ENCODE measurements around the gene FLG2. TPM values are rescaled to one million over a fixed set of nuclear protein-coding genes. Genes with fewer than 3 reads are reported as not detected.

FLG2 gene
- total and polyA plus RNA-seq, 2 of the 4 experiments (the other 2 are of a cell fraction) = 0.02 TPM; not detected in 1

DNA sequence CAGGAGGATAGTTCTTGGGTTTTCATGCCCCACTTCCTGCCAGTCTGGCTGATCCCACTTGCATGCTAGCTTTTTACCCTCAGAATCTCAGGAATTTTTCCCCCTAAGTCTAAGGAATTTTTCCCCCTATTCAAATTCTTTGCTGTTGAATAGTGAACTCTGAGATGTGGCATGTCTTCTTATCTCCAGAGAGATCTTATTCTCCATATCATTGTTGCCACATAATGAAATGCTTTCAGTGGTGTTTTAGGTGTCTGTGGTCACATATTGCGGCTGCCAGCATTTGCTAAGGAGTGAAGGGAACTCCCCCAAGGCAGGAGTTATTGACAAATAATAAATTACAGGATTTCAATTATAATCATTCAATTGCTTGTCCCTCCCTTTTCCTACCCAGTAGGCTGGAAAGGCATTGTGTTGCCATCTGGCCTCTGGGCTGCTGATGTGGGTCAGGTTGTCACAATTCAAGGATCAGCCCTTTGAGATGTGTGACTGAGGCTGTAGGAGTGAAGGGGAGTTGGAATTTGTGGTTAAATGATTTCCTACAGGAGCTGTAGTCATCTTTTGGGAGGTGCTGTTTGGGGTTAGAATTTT is 30.9 kb downstream of the FLG2 start:
- Histone ChIP-seq H3K4ac (ENCODE audit: low read depth, low read length) (no peak overlapping the region), H2AK5ac (ENCODE audit: low read depth, low read length) (no peak overlapping the region), H3K23ac (ENCODE audit: low read depth, low read length) (no peak overlapping the region), H3K4me3 (ENCODE audit: insufficient read depth, low read depth, low read length) (no peak overlapping the region), H3K18ac (ENCODE audit: low read depth, low read length) (no peak overlapping the region), H2BK15ac (ENCODE audit: low read depth, low read length) (no peak overlapping the region), H4K91ac (ENCODE audit: insufficient read depth, low read depth, low read length) (no peak overlapping the region), H3K56ac (ENCODE audit: extremely low read depth, insufficient read depth, low read length) (no peak overlapping the region), H4K20me1 (ENCODE audit: insufficient read depth, low read length) (no peaks in the 10 kb centered on the region), H4K8ac (ENCODE audit: low read depth in 2 of 2, low read length in 2 of 2) (no peak overlapping the region), H2BK20ac (ENCODE audit: low read depth, low read length) (no peak overlapping the region), H4K5ac (ENCODE audit: low read depth, low read length) (no peak overlapping the region), H3K9ac (ENCODE audit: low read depth, low read length) (no peak overlapping the region), H3K36me3 (ENCODE audit: control insufficient read depth, insufficient read depth, low read length) (no peaks in the 10 kb centered on the region), H3K79me1 (ENCODE audit: low read depth in 1 of 2, low read length in 2 of 2) (no peaks in the 10 kb centered on the region), H3K9me1 (ENCODE audit: insufficient read depth, low read length) (no peaks in the 10 kb centered on the region), H2BK5ac (ENCODE audit: low read depth, low read length, poor library complexity, severe bottlenecking) (no peak overlapping the region), H3K4me2 (ENCODE audit: low read depth, low read length) (no peak overlapping the region), H3K27ac (ENCODE audit: insufficient read depth, low read length) (no peak overlapping the region), H3K27me3 (ENCODE audit: control insufficient read depth, insufficient read depth, low read length) (no peaks in the 10 kb centered on the region), H3K9me3 (ENCODE audit: control insufficient read depth, insufficient read depth, low read length) (no peaks in the 10 kb centered on the region), H3K4me1 (ENCODE audit: control insufficient read depth, insufficient read depth, low read length) (no peaks in the 10 kb centered on the region), H2AFZ (replicated peaks; ENCODE audit: low read length, poor library complexity) (no peak overlapping the region), H2BK120ac (ENCODE audit: low read depth, low read length) (no peak overlapping the region), H3K14ac (replicated peaks; ENCODE audit: low read depth, low read length) (no peak overlapping the region), H2AK9ac (replicated peaks; ENCODE audit: low read depth, low read length, poor library complexity) (no peak overlapping the region)
- in situ Hi-C loops (cut with MboI; ENCODE audit: low sequenced_read_pairs) (no loop called here), intact Hi-C loops (cut with micrococcal nuclease) (no loop called here), dilution Hi-C loops (cut with HindIII; ENCODE audit: low sequenced_read_pairs, unreplicated experiment) (no loop called here)
- ChIA-PET POLR2A (ENCODE audit: unreplicated experiment) (no interaction called here), CTCF (no interaction called here)
- ATAC-seq (ENCODE audit: low read depth) = no peak
- no CpG with 5 or more reads among the region's 1 CpG for WGBS, 2 experiments (ENCODE audit: extremely low coverage in 2 of 2, insufficient read length in 1 of 2)
- no peak for TF ChIP-seq FOS (IDR thresholded peaks at IDR 0.05; ENCODE audit: low read depth, low read length)
- no peak for TF ChIP-seq RAD21 (IDR thresholded peaks at IDR 0.05; ENCODE audit: low read length)
- TF ChIP-seq, protein P1, sequence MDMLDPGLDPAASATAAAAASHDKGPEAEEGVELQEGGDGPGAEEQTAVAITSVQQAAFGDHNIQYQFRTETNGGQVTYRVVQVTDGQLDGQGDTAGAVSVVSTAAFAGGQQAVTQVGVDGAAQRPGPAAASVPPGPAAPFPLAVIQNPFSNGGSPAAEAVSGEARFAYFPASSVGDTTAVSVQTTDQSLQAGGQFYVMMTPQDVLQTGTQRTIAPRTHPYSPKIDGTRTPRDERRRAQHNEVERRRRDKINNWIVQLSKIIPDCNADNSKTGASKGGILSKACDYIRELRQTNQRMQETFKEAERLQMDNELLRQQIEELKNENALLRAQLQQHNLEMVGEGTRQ (IDR thresholded peaks at IDR 0.05; ENCODE audit: low read depth, low read length) = no peak
- TF ChIP-seq CHD1 (IDR thresholded peaks at IDR 0.05; ENCODE audit: low read depth, low read length) = no peak
- no TSS peak for BruUV-seq (replicated peaks)
- DNase-seq = no peak
